IMR-90 (cell line): ENCODE results near the gene INO80B. TPM values are rescaled to one million over a fixed set of nuclear protein-coding genes. Genes with fewer than 3 reads are reported as not detected.

Experiments
- ATAC-seq: fragments of 200-7000 bp; cut with Tn5 transposase; 2 replicates; pipeline ENCODE4 v1.9.1; 2020; ENCODE audit warnings: low read depth, mild to moderate bottlenecking, moderate library complexity
- BruUV-seq: library from RNA; stranded (reverse); fragments of 400-500 nt; replicated peaks from 2 replicates; lab custom pipeline; 2021; lab: Mats Ljungman, UMichigan
- CTCF ChIA-PET: fragments of 300-600 bp; formaldehyde crosslinking; extraction: SDS; loops from one replicate; lab custom pipeline; 2021; ENCODE audit warnings: antibody characterized with exemption; lab: Yijun Ruan, JAX
- POLR2A ChIA-PET: fragments of 300-600 bp; sonication (Branson Sonifier 250); formaldehyde crosslinking; loops from one replicate; lab custom pipeline; 2022; ENCODE audit warnings: antibody characterized with exemption; ENCODE audit not compliant: unreplicated experiment; lab: Charles Lee
- DNase-seq: peaks from one replicate; pipeline ENCODE4 v3.0.0; 2013
- H2AFZ ChIP-seq: replicated peaks from 2 replicates; pipeline ENCODE3; 2013; ENCODE audit warnings: low read length, mild to moderate bottlenecking; ENCODE audit not compliant: poor library complexity
- H2AK5ac ChIP-seq: 2 replicates; pipeline ENCODE4 v1.6.1; 2013; ENCODE audit warnings: low read depth, low read length, inconsistent platforms
- H2AK9ac ChIP-seq: replicated peaks from 2 replicates; pipeline ENCODE3; 2013; ENCODE audit warnings: mild to moderate bottlenecking, low read depth, low read length, moderate library complexity; ENCODE audit not compliant: poor library complexity
- H2BK120ac ChIP-seq: 2 replicates; pipeline ENCODE4 v1.6.1; 2013; ENCODE audit warnings: low read depth, low read length, inconsistent platforms
- H2BK15ac ChIP-seq: 3 replicates; pipeline ENCODE4 v1.6.1; 2013; ENCODE audit warnings: low read depth, low read length, inconsistent platforms
- H2BK20ac ChIP-seq: 2 replicates; pipeline ENCODE4 v1.6.1; 2013; ENCODE audit warnings: low read depth, mild to moderate bottlenecking, inconsistent platforms, low read length, moderate library complexity
- H2BK5ac ChIP-seq: 2 replicates; pipeline ENCODE4 v1.6.1; 2013; ENCODE audit warnings: mild to moderate bottlenecking, low read depth, low read length, inconsistent platforms; ENCODE audit not compliant: poor library complexity, severe bottlenecking
- H3K14ac ChIP-seq: replicated peaks from 2 replicates; pipeline ENCODE4 v1.6.1; 2013; ENCODE audit warnings: low read depth, low read length, inconsistent platforms
- H3K18ac ChIP-seq: 2 replicates; pipeline ENCODE4 v1.6.1; 2013; ENCODE audit warnings: low read depth, low read length, control low read depth
- H3K23ac ChIP-seq: 2 replicates; pipeline ENCODE4 v1.6.1; 2013; ENCODE audit warnings: low read depth, low read length, inconsistent platforms
- H3K27ac ChIP-seq: 2 replicates; pipeline ENCODE4 v1.5.1; 2013; ENCODE audit warnings: mild to moderate bottlenecking, control low read depth, low read length; ENCODE audit not compliant: insufficient read depth
- H3K27me3 ChIP-seq: 2 replicates; pipeline ENCODE4 v1.6.1; 2013; ENCODE audit warnings: low read length; ENCODE audit not compliant: control insufficient read depth, insufficient read depth
- H3K36me3 ChIP-seq: 2 replicates; pipeline ENCODE4 v1.6.1; 2013; ENCODE audit warnings: low read length, mixed read lengths; ENCODE audit not compliant: control insufficient read depth, insufficient read depth
- H3K4ac ChIP-seq: 2 replicates; pipeline ENCODE4 v1.6.1; 2013; ENCODE audit warnings: low read depth, low read length, inconsistent platforms
- H3K4me1 ChIP-seq: 2 replicates; pipeline ENCODE4 v1.6.1; 2013; ENCODE audit warnings: low read length, mixed read lengths; ENCODE audit not compliant: control insufficient read depth, insufficient read depth
- H3K4me2 ChIP-seq: 2 replicates; pipeline ENCODE4 v1.6.1; 2013; ENCODE audit warnings: low read depth, mild to moderate bottlenecking, control low read depth, low read length, moderate library complexity
- H3K4me3 ChIP-seq: 2 replicates; pipeline ENCODE4 v1.5.1; 2013; ENCODE audit warnings: low read depth, mild to moderate bottlenecking, control low read depth, low read length, moderate library complexity; ENCODE audit not compliant: insufficient read depth
- H3K56ac ChIP-seq: 2 replicates; pipeline ENCODE4 v1.6.1; 2013; ENCODE audit warnings: low read length, inconsistent platforms; ENCODE audit not compliant: insufficient read depth; ENCODE audit errors: extremely low read depth
- H3K79me1 ChIP-seq, 2 experiments: 2 replicates each; pipeline ENCODE4 v1.6.1; 2013; ENCODE audit warnings: low read length in 2 of 2, inconsistent platforms in 1 of 2, low read depth in 1 of 2
- H3K9ac ChIP-seq: 2 replicates; pipeline ENCODE4 v1.6.1; 2013; ENCODE audit warnings: low read depth, low read length, control low read depth
- H3K9me1 ChIP-seq: 2 replicates; pipeline ENCODE4 v1.6.1; 2013; ENCODE audit warnings: low read length, inconsistent platforms; ENCODE audit not compliant: insufficient read depth
- H3K9me3 ChIP-seq: 2 replicates; pipeline ENCODE4 v1.6.1; 2013; ENCODE audit warnings: low read length; ENCODE audit not compliant: control insufficient read depth, insufficient read depth
- H4K20me1 ChIP-seq: 2 replicates; pipeline ENCODE4 v1.6.1; 2013; ENCODE audit warnings: low read length, inconsistent platforms; ENCODE audit not compliant: insufficient read depth
- H4K5ac ChIP-seq: 2 replicates; pipeline ENCODE4 v1.6.1; 2013; ENCODE audit warnings: mild to moderate bottlenecking, low read depth, low read length, control low read depth
- H4K8ac ChIP-seq, 2 experiments: 2 replicates each; pipeline ENCODE4 v1.6.1; 2013; ENCODE audit warnings: low read depth in 2 of 2, low read length in 2 of 2, control low read depth in 1 of 2, inconsistent platforms in 1 of 2
- H4K91ac ChIP-seq: 2 replicates; pipeline ENCODE4 v1.6.1; 2013; ENCODE audit warnings: low read depth, low read length, inconsistent platforms; ENCODE audit not compliant: insufficient read depth
- CTCF ChIP-seq: conservative IDR thresholded peaks from 2 replicates; pipeline ENCODE4 v1.5.1; 2012; ENCODE audit warnings: mild to moderate bottlenecking, low read depth, low read length, improper control_type of control experiment
- ELK1 ChIP-seq: fragments of 150-350 bp; IDR thresholded peaks from 2 replicates; pipeline ENCODE4 v1.6.1; 2016; ENCODE audit warnings: low read depth, mild to moderate bottlenecking, low read length, moderate library complexity, borderline replicate concordance
- MAZ ChIP-seq: IDR thresholded peaks from 2 replicates; pipeline ENCODE4 v1.6.1; 2012; ENCODE audit warnings: low read depth, mild to moderate bottlenecking, low read length, improper control_type of control experiment, moderate library complexity, borderline replicate concordance
- RFX5 ChIP-seq: IDR thresholded peaks from 2 replicates; pipeline ENCODE4 v1.8.0; 2012; ENCODE audit warnings: low read depth, mild to moderate bottlenecking, low read length, moderate library complexity
- WGBS, 2 experiments: methylation state at CpG; one replicate each; pipeline versions ENCODE4 v1.1.5 to v1.1.7; 2013; ENCODE audit warnings: missing lambda C conversion rate in 2 of 2; ENCODE audit not compliant: insufficient read length in 1 of 2; ENCODE audit errors: extremely low coverage in 2 of 2; 5-methylcytosine and 5-hydroxymethylcytosine counted together
- dilution Hi-C: fragments of 300-500 bp; cut with HindIII; formaldehyde crosslinking; loops from one replicate; pipeline ENCODE4 v1.14.3; 2018; ENCODE audit warnings: low sequenced_read_pairs; ENCODE audit not compliant: unreplicated experiment
- in situ Hi-C: fragments of 300-500 bp; cut with MboI; formaldehyde crosslinking; loops from 3 replicates; pipeline ENCODE4 v1.14.3; 2019; ENCODE audit warnings: low sequenced_read_pairs, inconsistent platforms, mixed read lengths
- intact Hi-C: fragments of 100-400 bp; cut with micrococcal nuclease; formaldehyde crosslinking; loops from 2 replicates; pipeline ENCODE4 v1.10.0; 2022
- polyA plus RNA-seq, 3 experiments: library from polyadenylated mRNA; depleted of rRNA; stranded (reverse); fragments of >200 nt; gene quantifications; 2 replicates each; pipeline ENCODE4 v1.2.3, GENCODE V29; 2012; ENCODE audit warnings: low replicate concordance in 1 of 3
- total RNA-seq: library from RNA; depleted of rRNA; stranded (reverse); fragments of >200 nt; gene quantifications from 2 replicates; pipeline ENCODE4 v1.2.3, GENCODE V29; 2012

The INO80B gene
- total and polyA plus RNA-seq, 2 of the 4 experiments (the other 2 are of a cell fraction) = 4.5 to 10.5 TPM

- 0% methylated on average over 19 of the region's 46 CpGs; no CpG with 5 or more reads in 1 of the 2 experiments for WGBS, 2 experiments
- Histone ChIP-seq H2BK5ac (peak overlapping the region; percentile 48), H3K9ac (peak overlapping the region; percentile 41), H2BK120ac (no peak overlapping the region), H3K4ac (peak overlapping the region; percentile 54), H3K56ac (no peak overlapping the region), H2BK15ac (no peak overlapping the region), H3K4me2 (peak overlapping the region; percentile 74), H4K8ac (peak overlapping the region; percentile 2 to 95; a peak in 3 of 4 replicates), H3K9me1 (0 out of 2 replicates have a peak, but pooled peaks cover 3% of the 10 kb centered on the region), H3K23ac (0 out of 2 replicates have a peak overlapping the region, but pooled peaks have one; percentile 55), H3K9me3 (no peaks in the 10 kb centered on the region), H2BK20ac (no peak overlapping the region), H3K79me1 (peaks cover 15 to 44% of the 10 kb centered on the region in 2 experiments), H4K91ac (peak overlapping the region; percentile 31; the same call in 1 of the 2 replicates), H3K4me1 (peaks cover 10% of the 10 kb centered on the region), H4K20me1 (no peaks in the 10 kb centered on the region), H2AK5ac (no peak overlapping the region), H3K27me3 (no peaks in the 10 kb centered on the region), H3K4me3 (peak overlapping the region; percentile 52), H3K27ac (peak overlapping the region; percentile 20), H4K5ac (peak overlapping the region; percentile 21), H3K18ac (no peak overlapping the region), H2AFZ (peak overlapping the region; percentile 92), H3K36me3 (peaks cover 15% of the 10 kb centered on the region), H3K14ac (peak overlapping the region; percentile 21; the same call in 1 of the 2 replicates), H2AK9ac (peak overlapping the region; percentile 89)
- no peak for TF ChIP-seq RFX5
- TF ChIP-seq MAZ = 0 out of 2 replicates have a peak, but pooled peaks have one; percentile 13
- no peak for TF ChIP-seq ELK1
- no peak for TF ChIP-seq CTCF
- DNase-seq (no peak), ATAC-seq (peak; percentile 6)
- BruUV-seq = no TSS peak
- POLR2A ChIA-PET = no interaction called here
- CTCF ChIA-PET = interaction anchor here (0.5 to 0.6 kb wide), 2 partner anchors 10 to 912 kb away, joined by 3 to 4 read pairs; no protein-coding TSS in a partner anchor
- intact Hi-C loops (no loop called here), dilution Hi-C loops (no loop called here), in situ Hi-C loops (no loop called here)
Observed at GRCh38 chr2:74457549-74458131, 2.8 kb downstream of the INO80B start.
